Measurements from ENCODE around the gene MCU.

DNA sequence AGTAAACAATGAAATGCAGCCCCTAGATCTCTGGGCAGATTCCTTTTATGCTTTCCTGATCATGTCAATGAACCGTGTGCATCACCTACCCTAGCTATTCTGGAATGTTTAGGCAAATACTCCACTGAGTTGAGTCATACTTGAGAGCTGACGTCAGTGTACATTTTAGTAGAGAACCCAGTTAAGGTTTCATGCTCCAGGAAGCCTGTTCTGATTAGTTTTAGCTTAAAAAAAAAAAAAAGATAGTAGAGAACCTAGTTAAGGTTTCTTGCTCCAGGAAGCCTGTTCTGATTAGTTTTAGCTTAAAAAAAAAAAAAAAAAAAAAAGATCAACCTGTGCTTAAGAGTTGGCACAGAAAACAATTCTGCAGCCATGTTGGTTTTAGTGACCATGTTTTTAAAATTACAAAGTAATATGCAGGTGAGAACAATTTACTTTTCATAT is 3.7 kb upstream of the MCU start:
- TF ChIP-seq POLR2A (IDR thresholded peaks at IDR 0.05; ENCODE audit: borderline replicate concordance, extremely low read depth, insufficient read depth, insufficient read length) (no peak), ELF1 (IDR thresholded peaks at IDR 0.05; ENCODE audit: borderline replicate concordance, low read depth) (no peak), JUND (IDR thresholded peaks at IDR 0.05) (0 out of 2 replicates have a peak, but pooled peaks have one; percentile 12), FOSL1 (IDR thresholded peaks at IDR 0.05; ENCODE audit: low read depth) (no peak), EZH2 (IDR thresholded peaks at IDR 0.05) (no peak), SIN3A (IDR thresholded peaks at IDR 0.05; ENCODE audit: low read depth) (no peak), RAD21 (IDR thresholded peaks at IDR 0.05; ENCODE audit: low read depth) (no peak), POLR2AphosphoS5 (IDR thresholded peaks at IDR 0.05; ENCODE audit: low read depth, low read length) (no peak), EZH2phosphoT487 (IDR thresholded peaks at IDR 0.05; ENCODE audit: borderline replicate concordance) (no peak)
- TF ChIP-seq, protein P1, sequence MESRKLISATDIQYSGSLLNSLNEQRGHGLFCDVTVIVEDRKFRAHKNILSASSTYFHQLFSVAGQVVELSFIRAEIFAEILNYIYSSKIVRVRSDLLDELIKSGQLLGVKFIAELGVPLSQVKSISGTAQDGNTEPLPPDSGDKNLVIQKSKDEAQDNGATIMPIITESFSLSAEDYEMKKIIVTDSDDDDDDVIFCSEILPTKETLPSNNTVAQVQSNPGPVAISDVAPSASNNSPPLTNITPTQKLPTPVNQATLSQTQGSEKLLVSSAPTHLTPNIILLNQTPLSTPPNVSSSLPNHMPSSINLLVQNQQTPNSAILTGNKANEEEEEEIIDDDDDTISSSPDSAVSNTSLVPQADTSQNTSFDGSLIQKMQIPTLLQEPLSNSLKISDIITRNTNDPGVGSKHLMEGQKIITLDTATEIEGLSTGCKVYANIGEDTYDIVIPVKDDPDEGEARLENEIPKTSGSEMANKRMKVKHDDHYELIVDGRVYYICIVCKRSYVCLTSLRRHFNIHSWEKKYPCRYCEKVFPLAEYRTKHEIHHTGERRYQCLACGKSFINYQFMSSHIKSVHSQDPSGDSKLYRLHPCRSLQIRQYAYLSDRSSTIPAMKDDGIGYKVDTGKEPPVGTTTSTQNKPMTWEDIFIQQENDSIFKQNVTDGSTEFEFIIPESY (IDR thresholded peaks at IDR 0.05; ENCODE audit: extremely low read depth, insufficient replicate concordance, low read length): no peak
- TF ChIP-seq, protein P2, sequence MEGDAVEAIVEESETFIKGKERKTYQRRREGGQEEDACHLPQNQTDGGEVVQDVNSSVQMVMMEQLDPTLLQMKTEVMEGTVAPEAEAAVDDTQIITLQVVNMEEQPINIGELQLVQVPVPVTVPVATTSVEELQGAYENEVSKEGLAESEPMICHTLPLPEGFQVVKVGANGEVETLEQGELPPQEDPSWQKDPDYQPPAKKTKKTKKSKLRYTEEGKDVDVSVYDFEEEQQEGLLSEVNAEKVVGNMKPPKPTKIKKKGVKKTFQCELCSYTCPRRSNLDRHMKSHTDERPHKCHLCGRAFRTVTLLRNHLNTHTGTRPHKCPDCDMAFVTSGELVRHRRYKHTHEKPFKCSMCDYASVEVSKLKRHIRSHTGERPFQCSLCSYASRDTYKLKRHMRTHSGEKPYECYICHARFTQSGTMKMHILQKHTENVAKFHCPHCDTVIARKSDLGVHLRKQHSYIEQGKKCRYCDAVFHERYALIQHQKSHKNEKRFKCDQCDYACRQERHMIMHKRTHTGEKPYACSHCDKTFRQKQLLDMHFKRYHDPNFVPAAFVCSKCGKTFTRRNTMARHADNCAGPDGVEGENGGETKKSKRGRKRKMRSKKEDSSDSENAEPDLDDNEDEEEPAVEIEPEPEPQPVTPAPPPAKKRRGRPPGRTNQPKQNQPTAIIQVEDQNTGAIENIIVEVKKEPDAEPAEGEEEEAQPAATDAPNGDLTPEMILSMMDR (IDR thresholded peaks at IDR 0.05 in 2 of 3, conservative IDR thresholded peaks at IDR 0.05 in 1 of 3; ENCODE audit: borderline replicate concordance in 1 of 3, insufficient read depth in 1 of 3, low read depth in 2 of 3, low read length in 2 of 3): no peak
- TF ChIP-seq, protein P3, sequence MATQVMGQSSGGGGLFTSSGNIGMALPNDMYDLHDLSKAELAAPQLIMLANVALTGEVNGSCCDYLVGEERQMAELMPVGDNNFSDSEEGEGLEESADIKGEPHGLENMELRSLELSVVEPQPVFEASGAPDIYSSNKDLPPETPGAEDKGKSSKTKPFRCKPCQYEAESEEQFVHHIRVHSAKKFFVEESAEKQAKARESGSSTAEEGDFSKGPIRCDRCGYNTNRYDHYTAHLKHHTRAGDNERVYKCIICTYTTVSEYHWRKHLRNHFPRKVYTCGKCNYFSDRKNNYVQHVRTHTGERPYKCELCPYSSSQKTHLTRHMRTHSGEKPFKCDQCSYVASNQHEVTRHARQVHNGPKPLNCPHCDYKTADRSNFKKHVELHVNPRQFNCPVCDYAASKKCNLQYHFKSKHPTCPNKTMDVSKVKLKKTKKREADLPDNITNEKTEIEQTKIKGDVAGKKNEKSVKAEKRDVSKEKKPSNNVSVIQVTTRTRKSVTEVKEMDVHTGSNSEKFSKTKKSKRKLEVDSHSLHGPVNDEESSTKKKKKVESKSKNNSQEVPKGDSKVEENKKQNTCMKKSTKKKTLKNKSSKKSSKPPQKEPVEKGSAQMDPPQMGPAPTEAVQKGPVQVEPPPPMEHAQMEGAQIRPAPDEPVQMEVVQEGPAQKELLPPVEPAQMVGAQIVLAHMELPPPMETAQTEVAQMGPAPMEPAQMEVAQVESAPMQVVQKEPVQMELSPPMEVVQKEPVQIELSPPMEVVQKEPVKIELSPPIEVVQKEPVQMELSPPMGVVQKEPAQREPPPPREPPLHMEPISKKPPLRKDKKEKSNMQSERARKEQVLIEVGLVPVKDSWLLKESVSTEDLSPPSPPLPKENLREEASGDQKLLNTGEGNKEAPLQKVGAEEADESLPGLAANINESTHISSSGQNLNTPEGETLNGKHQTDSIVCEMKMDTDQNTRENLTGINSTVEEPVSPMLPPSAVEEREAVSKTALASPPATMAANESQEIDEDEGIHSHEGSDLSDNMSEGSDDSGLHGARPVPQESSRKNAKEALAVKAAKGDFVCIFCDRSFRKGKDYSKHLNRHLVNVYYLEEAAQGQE (IDR thresholded peaks at IDR 0.05; ENCODE audit: low read depth): no peak
- TF ChIP-seq, protein P4, sequence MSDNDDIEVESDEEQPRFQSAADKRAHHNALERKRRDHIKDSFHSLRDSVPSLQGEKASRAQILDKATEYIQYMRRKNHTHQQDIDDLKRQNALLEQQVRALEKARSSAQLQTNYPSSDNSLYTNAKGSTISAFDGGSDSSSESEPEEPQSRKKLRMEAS (IDR thresholded peaks at IDR 0.05): no peak

All from HCT116 (cell line).